ENCODE results near the gene SON.
"Not testable (repeated sequence)": the region's sequence is repeated elsewhere in the genome, so short reads cannot be mapped to it uniquely, and the experiment has no call there.

Gene SON

DNA sequence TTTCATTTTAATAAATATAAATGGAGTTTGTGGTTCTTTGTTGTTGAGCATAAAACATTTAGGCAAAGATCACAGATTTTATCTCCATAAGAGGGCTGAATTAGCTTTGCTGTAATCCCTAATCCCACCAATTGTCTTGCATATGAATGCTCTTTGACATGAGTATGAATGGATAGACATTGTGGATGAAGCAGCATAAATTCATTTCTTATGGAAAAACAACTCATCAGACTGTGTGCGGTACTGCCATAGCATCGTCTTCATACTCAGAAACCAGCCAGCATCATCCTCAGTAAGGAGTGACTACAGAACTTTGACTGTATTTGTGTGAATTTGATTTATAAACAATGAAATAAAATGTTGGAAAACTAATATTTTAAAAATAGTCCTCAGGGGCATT, 19.6 kb downstream of the SON start:
- DNase-seq = no peak
- H3K4me3 ChIP-seq (ENCODE audit: low read depth, low read length) = no peak overlapping the region
- H3K27me3 ChIP-seq (replicated peaks) = no peaks in the 10 kb centered on the region
- in situ Hi-C loops (cut with HindIII; ENCODE audit: low pct_ligation_motif_present, low sequenced_read_pairs) = no loop called here
- no peak for TF ChIP-seq CTCF (IDR thresholded peaks at IDR 0.05; ENCODE audit: low read depth, low read length, missing control alignments)
- H3K36me3 ChIP-seq (replicated peaks) = peaks cover 65% of the 10 kb centered on the region
- no peak overlapping the region for H3K27ac ChIP-seq

- no peak for DNase-seq
- TF ChIP-seq CTCF (IDR thresholded peaks at IDR 0.05; ENCODE audit: low read depth, low read length, missing control alignments) = no peak
- Histone ChIP-seq H3K4me3 (ENCODE audit: low read depth, low read length) (no peak overlapping the region), H3K27ac (no peak overlapping the region), H3K27me3 (replicated peaks) (no peaks in the 10 kb centered on the region), H3K36me3 (replicated peaks) (peaks cover 55% of the 10 kb centered on the region)
- in situ Hi-C loops (cut with HindIII; ENCODE audit: low pct_ligation_motif_present, low sequenced_read_pairs) = no loop called here
Observed at GRCh38 chr21:33566514-33566913, 23.7 kb downstream of the SON start.

DNA sequence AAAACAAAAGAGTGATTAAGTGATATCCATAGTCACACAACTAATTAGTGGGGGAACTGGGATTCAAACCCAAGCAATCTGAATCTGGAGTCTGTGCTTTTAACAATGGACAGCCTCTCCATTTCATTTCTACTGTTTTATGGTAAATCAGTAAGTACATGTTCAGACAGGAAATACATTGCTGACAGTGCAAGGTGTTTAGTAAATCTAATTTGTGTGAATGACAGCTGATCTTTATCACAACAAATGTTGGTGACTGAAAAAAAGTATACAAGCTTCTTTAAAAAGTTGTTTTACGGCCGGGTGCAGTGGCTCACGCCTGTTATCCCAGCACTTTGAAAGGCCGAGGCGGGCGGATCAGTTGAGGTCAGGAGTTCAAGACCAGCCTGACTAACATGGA, 25.1 kb downstream of the SON start:
- in situ Hi-C loops (cut with HindIII; ENCODE audit: low pct_ligation_motif_present, low sequenced_read_pairs) = no loop called here
- no peak for TF ChIP-seq CTCF (IDR thresholded peaks at IDR 0.05; ENCODE audit: low read depth, low read length, missing control alignments)
- no peaks in the 10 kb centered on the region for H3K27me3 ChIP-seq (replicated peaks)
- H3K36me3 ChIP-seq (replicated peaks) = peaks cover 51% of the 10 kb centered on the region
- DNase-seq = no peak
- H3K27ac ChIP-seq = no peak overlapping the region
- H3K4me3 ChIP-seq (ENCODE audit: low read depth, low read length) = no peak overlapping the region

- Histone ChIP-seq H3K27ac (no peak overlapping the region), H3K4me3 (ENCODE audit: low read depth, low read length) (no peak overlapping the region), H3K27me3 (replicated peaks) (no peaks in the 10 kb centered on the region), H3K36me3 (replicated peaks) (peaks cover 54% of the 10 kb centered on the region)
- in situ Hi-C loops (cut with HindIII; ENCODE audit: low pct_ligation_motif_present, low sequenced_read_pairs) = no loop called here
- TF ChIP-seq CTCF (IDR thresholded peaks at IDR 0.05; ENCODE audit: low read depth, low read length, missing control alignments) = no peak
- DNase-seq = no peak
Observed at GRCh38 chr21:33568448-33568847, 25.6 kb downstream of the SON start.

GRCh38 chr21:33569991-33570390, 27.2 kb downstream of the SON start:
- Histone ChIP-seq H3K27ac (no peak overlapping the region), H3K36me3 (replicated peaks) (peaks cover 63% of the 10 kb centered on the region), H3K27me3 (replicated peaks) (no peaks in the 10 kb centered on the region), H3K4me3 (ENCODE audit: low read depth, low read length) (no peak overlapping the region)
- in situ Hi-C loops (cut with HindIII; ENCODE audit: low pct_ligation_motif_present, low sequenced_read_pairs) = no loop called here
- TF ChIP-seq CTCF (IDR thresholded peaks at IDR 0.05; ENCODE audit: low read depth, low read length, missing control alignments) = no peak
- no peak for DNase-seq

- no peak overlapping the region for H3K4me3 ChIP-seq (ENCODE audit: low read depth, low read length)
- no peaks in the 10 kb centered on the region for H3K27me3 ChIP-seq (replicated peaks)
- in situ Hi-C loops (cut with HindIII; ENCODE audit: low pct_ligation_motif_present, low sequenced_read_pairs) = no loop called here
- TF ChIP-seq CTCF (IDR thresholded peaks at IDR 0.05; ENCODE audit: low read depth, low read length, missing control alignments) = no peak
- no peak overlapping the region for H3K27ac ChIP-seq
- peaks cover 69% of the 10 kb centered on the region for H3K36me3 ChIP-seq (replicated peaks)
- no peak for DNase-seq
Observed at GRCh38 chr21:33572350-33572749, 29.5 kb downstream of the SON start.

DNA sequence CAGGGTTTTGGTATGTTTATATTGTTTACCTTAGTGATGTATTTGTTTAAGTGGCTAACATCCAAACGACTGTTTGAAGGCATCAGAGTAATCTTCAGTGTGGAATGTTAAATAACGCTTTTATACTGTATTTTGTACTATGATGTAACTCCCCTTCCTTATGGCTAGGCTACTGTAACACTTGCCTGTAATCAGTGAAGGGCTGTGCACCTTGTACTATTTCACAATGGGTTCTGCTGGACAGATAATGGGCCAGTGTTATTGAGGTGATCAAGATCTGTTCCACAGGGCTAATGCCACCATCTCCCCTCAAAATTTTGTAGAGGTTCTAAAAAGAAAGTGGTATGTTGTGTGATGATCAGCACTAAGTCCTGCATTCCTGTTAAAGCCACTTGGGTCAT, 33.9 kb downstream of the SON start:
- DNase-seq; in situ Hi-C loops (cut with HindIII; ENCODE audit: low pct_ligation_motif_present, low sequenced_read_pairs); H3K4me3 ChIP-seq (ENCODE audit: low read depth, low read length); H3K27ac ChIP-seq; H3K27me3 ChIP-seq (replicated peaks): not testable (repeated sequence)
- peaks cover 44% of the 10 kb centered on the region for H3K36me3 ChIP-seq (replicated peaks)

All from brain microvascular endothelial cell (primary cell).